ENCODE measurements around the gene CCNF.
A peak's percentile ranks its signal among the peaks of the same experiment; 100 is the strongest.

The CCNF gene

GRCh38 chr16:2485811-2486507 lies 56.7 kb downstream of the CCNF start:
- DNase-seq (ENCODE audit: low read depth) = no peak

GRCh38 chr16:2486645-2487516 lies 57.6 kb downstream of the CCNF start:
- DNase-seq (ENCODE audit: low read depth) = peak; percentile 83

GRCh38 chr16:2487517-2487842 lies 58.2 kb downstream of the CCNF start:
- DNase-seq (ENCODE audit: low read depth) = no peak

GRCh38 chr16:2487903-2488531 lies 58.8 kb downstream of the CCNF start:
- DNase-seq (ENCODE audit: low read depth) = no peak

- DNase-seq (ENCODE audit: low read depth) = no peak
Measured at GRCh38 chr16:2489581-2489980, 60.3 kb downstream of the CCNF start.

GRCh38 chr16:2490190-2491105 lies 61.2 kb downstream of the CCNF start:
- no peak for DNase-seq (ENCODE audit: low read depth)

- no peak for DNase-seq (ENCODE audit: low read depth)
Measured at GRCh38 chr16:2492292-2492691, 63.0 kb downstream of the CCNF start.

- DNase-seq (ENCODE audit: low read depth) = no peak
Measured at GRCh38 chr16:2493605-2494004, 64.4 kb downstream of the CCNF start.

GRCh38 chr16:2494616-2495015 lies 65.4 kb downstream of the CCNF start:
- no peak for DNase-seq (ENCODE audit: low read depth)

- no peak for DNase-seq (ENCODE audit: low read depth)
Measured at GRCh38 chr16:2495041-2495440, 65.8 kb downstream of the CCNF start.

- DNase-seq (ENCODE audit: low read depth) = no peak
Measured at GRCh38 chr16:2496223-2497115, 67.2 kb downstream of the CCNF start.

GRCh38 chr16:2497116-2497630 lies 67.9 kb downstream of the CCNF start:
- no peak for DNase-seq (ENCODE audit: low read depth)

GRCh38 chr16:2497695-2498484 lies 68.6 kb downstream of the CCNF start:
- no peak for DNase-seq (ENCODE audit: low read depth)

- no peak for DNase-seq (ENCODE audit: low read depth)
Measured at GRCh38 chr16:2498531-2499253, 69.4 kb downstream of the CCNF start.

GRCh38 chr16:2499454-2499853 lies 70.2 kb downstream of the CCNF start:
- DNase-seq (ENCODE audit: low read depth) = no peak

GRCh38 chr16:2499890-2500429 lies 70.7 kb downstream of the CCNF start:
- no peak for DNase-seq (ENCODE audit: low read depth)

GRCh38 chr16:2500430-2500917 lies 71.2 kb downstream of the CCNF start:
- DNase-seq (ENCODE audit: low read depth) = no peak

GRCh38 chr16:2500918-2501750 lies 71.9 kb downstream of the CCNF start:
- DNase-seq (ENCODE audit: low read depth) = peak; percentile 65
